GM13976 (cell line): Measurements from ENCODE around the gene GPR153.

Source experiments
- DNase-seq: peaks from one replicate; pipeline ENCODE4 v3.0.0; 2012; ENCODE audit warnings: low spot score
- CTCF ChIP-seq: IDR thresholded peaks from 2 replicates; pipeline ENCODE4 v1.5.1; 2012; ENCODE audit warnings: borderline replicate concordance, mild to moderate bottlenecking; ENCODE audit not compliant: insufficient read depth; ENCODE audit errors: extremely low read depth, missing control alignments, control extremely low read depth
- in situ Hi-C: fragments of 300-500 bp; cut with MboI; formaldehyde crosslinking; loops from one replicate; pipeline ENCODE4 v1.12.0; 2022; ENCODE audit warnings: low sequenced_read_pairs, mixed read lengths, inconsistent platforms; ENCODE audit not compliant: unreplicated experiment

GPR153 gene

GRCh38 chr1:6280761-6281451, 20.0 kb upstream of the GPR153 start:
- TF ChIP-seq CTCF, result no peak
- no peak for DNase-seq
- in situ Hi-C loops, result no loop called here

GRCh38 chr1:6279613-6280383, 18.9 kb upstream of the GPR153 start:
- no peak for TF ChIP-seq CTCF
- no peak for DNase-seq
- in situ Hi-C loops, result no loop called here

DNA sequence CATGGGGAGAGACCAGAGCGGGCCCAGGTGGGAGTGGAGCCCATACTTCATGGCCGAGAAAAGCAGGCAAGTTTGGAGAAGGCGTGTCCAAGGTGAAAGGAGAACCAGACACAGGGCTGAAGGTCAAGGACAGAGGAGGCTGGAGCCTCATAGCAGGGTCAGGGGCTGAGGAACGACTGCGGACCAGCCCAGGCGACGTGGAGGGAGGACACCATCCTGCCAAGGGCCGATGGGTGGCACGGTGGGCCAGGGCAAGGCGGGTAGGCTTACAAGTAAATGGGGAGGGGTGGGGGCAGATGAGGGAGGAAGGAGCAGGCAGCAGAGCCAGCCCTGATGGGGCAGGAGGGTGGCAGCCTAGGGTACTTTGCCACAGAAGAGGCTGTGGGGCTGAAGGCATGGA, 18.2 kb upstream of the GPR153 start:
- TF ChIP-seq CTCF, result no peak

GRCh38 chr1:6278263-6278662, 17.4 kb upstream of the GPR153 start:
- TF ChIP-seq CTCF, result no peak
- DNase-seq, result no peak
- in situ Hi-C loops, result no loop called here

More for the DNA sequence above, 18.2 kb upstream of the GPR153 start:
- in situ Hi-C loops, result no loop called here
- DNase-seq, result no peak

DNA sequence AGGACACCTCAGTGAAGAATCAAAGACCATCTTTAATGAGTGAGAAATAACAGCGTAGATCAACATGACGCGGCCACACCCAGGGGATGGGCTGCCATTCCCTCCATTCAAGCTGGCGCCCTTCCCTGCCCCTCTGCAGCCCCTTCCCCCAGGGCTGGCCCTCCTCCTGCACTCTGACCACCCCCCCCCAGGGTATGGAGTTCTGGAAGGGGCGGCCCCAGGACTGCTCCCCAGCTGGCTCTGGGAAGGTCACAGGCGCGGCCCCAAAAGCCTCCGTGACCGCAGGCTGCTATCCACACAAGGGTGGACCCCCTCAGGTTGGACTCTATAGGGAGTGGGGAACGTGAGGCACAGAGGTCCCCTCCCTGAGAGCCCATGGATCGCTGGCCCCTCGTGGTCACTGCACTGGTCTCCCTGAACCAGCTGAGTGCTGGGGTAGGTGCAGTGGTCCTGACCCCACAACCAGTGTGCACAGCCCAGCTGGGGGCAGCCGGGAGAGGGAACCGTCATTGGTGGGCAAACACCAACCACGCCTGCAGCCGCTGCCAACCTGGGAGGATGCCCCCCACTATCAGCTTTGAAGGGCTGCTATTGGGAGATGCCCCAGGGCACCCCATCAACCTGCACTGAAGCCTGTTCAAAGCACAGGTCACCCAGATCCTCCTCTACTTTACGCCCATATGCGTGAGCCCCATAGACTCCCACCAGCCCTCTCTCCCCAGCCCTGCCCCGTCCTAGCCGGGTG, 16.1 kb upstream of the GPR153 start:
- DNase-seq, result no peak
- TF ChIP-seq CTCF, result no peak
- in situ Hi-C loops, result no loop called here

DNA sequence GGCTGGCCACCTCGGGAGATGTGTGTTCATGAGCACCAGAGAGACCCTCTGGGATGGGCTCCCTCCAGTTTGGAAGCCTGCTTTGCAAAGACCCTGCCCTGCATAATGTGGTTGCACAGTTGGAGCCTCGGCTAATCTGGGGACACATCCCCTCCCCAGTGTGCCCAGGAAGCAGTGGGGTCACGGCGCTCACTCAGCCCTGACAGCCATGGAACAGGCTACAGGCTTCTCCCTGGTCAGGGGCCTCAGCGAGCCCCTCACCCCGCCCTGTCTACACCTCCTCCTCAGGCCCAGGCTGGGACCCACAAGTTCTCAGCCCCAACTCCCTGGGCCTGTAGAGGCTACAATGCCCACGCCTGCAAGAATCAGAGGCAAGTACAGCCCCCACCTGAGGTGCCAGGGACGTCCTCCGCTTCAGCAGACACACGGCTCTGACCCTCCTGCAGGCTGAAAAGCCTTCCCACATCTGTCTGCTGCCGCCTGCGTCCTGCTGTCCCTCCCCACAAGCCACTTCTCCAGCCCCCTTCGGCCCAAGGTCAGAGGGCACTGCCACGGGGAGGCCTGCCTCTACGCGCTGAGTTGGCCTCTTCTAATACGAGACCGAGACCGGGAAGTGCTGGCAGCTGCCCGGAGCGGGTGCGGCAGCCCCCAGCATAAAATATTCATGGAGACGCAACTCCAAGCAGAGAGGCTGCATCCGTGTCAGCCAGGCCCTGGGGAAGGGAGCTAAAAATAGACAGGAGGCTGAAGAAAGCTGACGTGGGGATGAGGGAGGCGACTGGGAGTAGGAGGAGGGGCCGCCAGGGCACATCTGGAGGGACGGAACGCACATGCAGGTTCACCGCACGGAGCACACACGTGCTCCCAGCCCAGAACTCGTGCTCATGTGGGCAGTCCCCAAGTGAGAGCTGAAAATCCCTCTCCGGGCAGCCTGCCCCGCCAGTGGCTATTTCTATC, 15.2 kb upstream of the GPR153 start:
- TF ChIP-seq CTCF, result no peak
- DNase-seq, result no peak
- in situ Hi-C loops, result no loop called here
